MG63 (cell line): ENCODE results near the gene FAF1. TPM values are rescaled to one million over a fixed set of nuclear protein-coding genes. Genes with fewer than 3 reads are reported as not detected.
"Not testable (repeated sequence)": the region's sequence is repeated elsewhere in the genome, so short reads cannot be mapped to it uniquely, and the experiment has no call there.

Experiments
- DNase-seq: peaks from one replicate; pipeline ENCODE4 v3.0.0-alpha.2; 2020
- H3K27me3 ChIP-seq: fragments of 250-450 bp; sonication (Bioruptor Pico); 2 replicates; pipeline ENCODE4 v1.5.1; 2020; ENCODE audit warnings: mild to moderate bottlenecking, moderate library complexity
- H3K36me3 ChIP-seq: fragments of 250-450 bp; sonication (Bioruptor Pico); 2 replicates; pipeline ENCODE4 v1.5.1; 2020; ENCODE audit warnings: mild to moderate bottlenecking, moderate library complexity
- H3K4me3 ChIP-seq: fragments of 250-450 bp; sonication (Bioruptor Pico); 2 replicates; pipeline ENCODE4 v1.5.1; 2020; ENCODE audit warnings: mild to moderate bottlenecking, moderate library complexity
- H3K9me3 ChIP-seq: fragments of 250-450 bp; sonication (Bioruptor Pico); 2 replicates; pipeline ENCODE4 v1.5.1; 2020; ENCODE audit warnings: mild to moderate bottlenecking, moderate library complexity
- total RNA-seq: library from RNA; depleted of rRNA; stranded (reverse); fragments of >200 nt; shearing (Covaris generic); gene quantifications from 2 replicates; pipeline ENCODE4 v1.2.3, GENCODE V29; 2014; ENCODE audit warnings: low replicate concordance

The FAF1 gene
- total RNA-seq, 1 experiment from 2014 or later, result 58.6 TPM

- no peak overlapping the region for H3K4me3 ChIP-seq
- H3K27me3 ChIP-seq, result no peaks in the 10 kb centered on the region
- no peaks in the 10 kb centered on the region for H3K9me3 ChIP-seq
- no peak for DNase-seq
- H3K36me3 ChIP-seq, result peaks cover 6% of the 10 kb centered on the region
Observed at GRCh38 chr1:50591598-50591997, 368.5 kb downstream of the FAF1 start.

GRCh38 chr1:50582346-50582745 lies 377.7 kb downstream of the FAF1 start:
- no peaks in the 10 kb centered on the region for H3K27me3 ChIP-seq
- DNase-seq, result no peak
- no peaks in the 10 kb centered on the region for H3K9me3 ChIP-seq
- H3K36me3 ChIP-seq, result no peaks in the 10 kb centered on the region; the same call in 1 of the 2 replicates
- no peak overlapping the region for H3K4me3 ChIP-seq

GRCh38 chr1:50570066-50570468 lies 390.0 kb downstream of the FAF1 start:
- H3K9me3 ChIP-seq, result no peaks in the 10 kb centered on the region
- H3K36me3 ChIP-seq, result peaks cover 11% of the 10 kb centered on the region
- DNase-seq, result no peak
- H3K4me3 ChIP-seq, result no peak overlapping the region
- H3K27me3 ChIP-seq, result no peaks in the 10 kb centered on the region

- DNase-seq, result no peak
- Histone ChIP-seq H3K36me3 (peaks cover 19% of the 10 kb centered on the region), H3K27me3 (no peaks in the 10 kb centered on the region), H3K9me3 (no peaks in the 10 kb centered on the region), H3K4me3 (no peak overlapping the region)
Observed at GRCh38 chr1:50568782-50569181, 391.3 kb downstream of the FAF1 start.

GRCh38 chr1:50566405-50566804 lies 393.7 kb downstream of the FAF1 start:
- Histone ChIP-seq H3K4me3 (no peak overlapping the region), H3K27me3 (no peaks in the 10 kb centered on the region), H3K9me3 (no peaks in the 10 kb centered on the region), H3K36me3 (peaks cover 19% of the 10 kb centered on the region)
- no peak for DNase-seq

- peaks cover 26% of the 10 kb centered on the region for H3K36me3 ChIP-seq
- H3K27me3 ChIP-seq, result no peaks in the 10 kb centered on the region
- no peak overlapping the region for H3K4me3 ChIP-seq
- no peaks in the 10 kb centered on the region for H3K9me3 ChIP-seq
- DNase-seq, result no peak
Observed at GRCh38 chr1:50564417-50564816, 395.6 kb downstream of the FAF1 start.

GRCh38 chr1:50562106-50562505 lies 398.0 kb downstream of the FAF1 start:
- H3K9me3 ChIP-seq, result no peaks in the 10 kb centered on the region
- no peaks in the 10 kb centered on the region for H3K27me3 ChIP-seq
- peaks cover 25% of the 10 kb centered on the region for H3K36me3 ChIP-seq
- no peak for DNase-seq
- H3K4me3 ChIP-seq, result no peak overlapping the region

- H3K9me3 ChIP-seq, result no peaks in the 10 kb centered on the region
- no peak overlapping the region for H3K4me3 ChIP-seq
- no peak for DNase-seq
- no peaks in the 10 kb centered on the region for H3K27me3 ChIP-seq
- peaks cover 17% of the 10 kb centered on the region for H3K36me3 ChIP-seq
Observed at GRCh38 chr1:50559421-50559820, 400.6 kb downstream of the FAF1 start.

GRCh38 chr1:50553921-50554320 lies 406.1 kb downstream of the FAF1 start:
- Histone ChIP-seq H3K36me3 (peaks cover 5% of the 10 kb centered on the region), H3K9me3 (no peaks in the 10 kb centered on the region), H3K4me3 (no peak overlapping the region), H3K27me3 (no peaks in the 10 kb centered on the region)
- no peak for DNase-seq

- no peak for DNase-seq
- Histone ChIP-seq H3K27me3 (no peaks in the 10 kb centered on the region), H3K9me3 (no peaks in the 10 kb centered on the region), H3K4me3 (no peak overlapping the region), H3K36me3 (no peaks in the 10 kb centered on the region; the same call in 1 of the 2 replicates)
Observed at GRCh38 chr1:50548243-50548642, 411.8 kb downstream of the FAF1 start.

GRCh38 chr1:50542362-50542761 lies 417.7 kb downstream of the FAF1 start:
- Histone ChIP-seq H3K36me3 (no peaks in the 10 kb centered on the region), H3K27me3 (no peaks in the 10 kb centered on the region), H3K9me3 (no peaks in the 10 kb centered on the region), H3K4me3 (no peak overlapping the region)
- DNase-seq, result no peak

- no peaks in the 10 kb centered on the region for H3K27me3 ChIP-seq
- H3K9me3 ChIP-seq, result no peaks in the 10 kb centered on the region
- peaks cover 3% of the 10 kb centered on the region; the same call in 1 of the 2 replicates for H3K36me3 ChIP-seq
- no peak overlapping the region for H3K4me3 ChIP-seq
- no peak for DNase-seq
Observed at GRCh38 chr1:50538476-50538875, 421.6 kb downstream of the FAF1 start.

- Histone ChIP-seq H3K36me3 (peaks cover 3% of the 10 kb centered on the region), H3K27me3 (no peaks in the 10 kb centered on the region), H3K4me3 (no peak overlapping the region), H3K9me3 (no peaks in the 10 kb centered on the region)
- DNase-seq, result no peak
Observed at GRCh38 chr1:50531601-50532000, 428.5 kb downstream of the FAF1 start.

- Histone ChIP-seq H3K4me3 (no peak overlapping the region), H3K27me3 (no peaks in the 10 kb centered on the region), H3K9me3 (no peaks in the 10 kb centered on the region), H3K36me3 (peaks cover 3% of the 10 kb centered on the region)
- no peak for DNase-seq
Observed at GRCh38 chr1:50531027-50531426, 429.0 kb downstream of the FAF1 start.

- Histone ChIP-seq H3K27me3 (no peaks in the 10 kb centered on the region), H3K9me3 (no peaks in the 10 kb centered on the region), H3K36me3 (peaks cover 6% of the 10 kb centered on the region), H3K4me3 (no peak overlapping the region)
- no peak for DNase-seq
Observed at GRCh38 chr1:50529510-50529909, 430.6 kb downstream of the FAF1 start.

- not testable (repeated sequence) for H3K4me3 ChIP-seq, H3K27me3 ChIP-seq, H3K36me3 ChIP-seq, DNase-seq, H3K9me3 ChIP-seq
Observed at GRCh38 chr1:50527987-50528320, 432.1 kb downstream of the FAF1 start.

GRCh38 chr1:50527249-50527986 lies 432.6 kb downstream of the FAF1 start:
- Histone ChIP-seq H3K4me3 (no peak overlapping the region), H3K27me3 (no peaks in the 10 kb centered on the region), H3K9me3 (no peaks in the 10 kb centered on the region), H3K36me3 (peaks cover 8% of the 10 kb centered on the region)
- DNase-seq, result no peak

- Histone ChIP-seq H3K9me3 (no peaks in the 10 kb centered on the region), H3K36me3 (peaks cover 8% of the 10 kb centered on the region), H3K4me3 (no peak overlapping the region), H3K27me3 (no peaks in the 10 kb centered on the region)
- no peak for DNase-seq
Observed at GRCh38 chr1:50526431-50526830, 433.6 kb downstream of the FAF1 start.
